HL-60 (cell line): ENCODE data around the gene SDSL.

Experiments
- DNase-seq, 2 experiments: peaks; one replicate each; pipeline ENCODE4 v3.0.0-alpha.2; 2010 to 2020; ENCODE audit warnings: low read depth in 1 of 2, low spot score in 1 of 2
- H3K27ac ChIP-seq: fragments of 250-450 bp; sonication (Bioruptor Pico); replicated peaks from 2 replicates; pipeline ENCODE4 v1.5.1; 2020; ENCODE audit warnings: mild to moderate bottlenecking, moderate library complexity
- H3K27me3 ChIP-seq: fragments of 250-450 bp; sonication (Bioruptor Pico); 2 replicates; pipeline ENCODE4 v1.5.1; 2021; ENCODE audit warnings: mild to moderate bottlenecking, moderate library complexity; ENCODE audit not compliant: insufficient read depth, poor library complexity, severe bottlenecking
- H3K4me3 ChIP-seq: replicated peaks from 2 replicates; pipeline ENCODE4 v1.5.1; 2011; ENCODE audit warnings: mild to moderate bottlenecking, control low read depth, low read length; ENCODE audit not compliant: insufficient read depth
- GABPA ChIP-seq: IDR thresholded peaks from 2 replicates; pipeline ENCODE4 v1.6.1; 2012; ENCODE audit warnings: low read depth
- POLR2AphosphoS5 ChIP-seq: IDR thresholded peaks from 2 replicates; pipeline ENCODE4 v1.6.1; 2012; ENCODE audit warnings: low read depth
- REST ChIP-seq: IDR thresholded peaks from 2 replicates; pipeline ENCODE4 v1.6.1; 2012; ENCODE audit warnings: low read depth; ENCODE audit not compliant: insufficient replicate concordance
- SPI1 ChIP-seq: IDR thresholded peaks from 2 replicates; pipeline ENCODE4 v1.6.1; 2012; ENCODE audit warnings: low read depth, mild to moderate bottlenecking, borderline replicate concordance
- TF ChIP-seq, protein P1 (sequence below): IDR thresholded peaks from one replicate; pipeline ENCODE4 v1.5.1; 2011; ENCODE audit warnings: low read length, control low read depth, inconsistent platforms; ENCODE audit not compliant: insufficient read depth

SDSL gene

DNA sequence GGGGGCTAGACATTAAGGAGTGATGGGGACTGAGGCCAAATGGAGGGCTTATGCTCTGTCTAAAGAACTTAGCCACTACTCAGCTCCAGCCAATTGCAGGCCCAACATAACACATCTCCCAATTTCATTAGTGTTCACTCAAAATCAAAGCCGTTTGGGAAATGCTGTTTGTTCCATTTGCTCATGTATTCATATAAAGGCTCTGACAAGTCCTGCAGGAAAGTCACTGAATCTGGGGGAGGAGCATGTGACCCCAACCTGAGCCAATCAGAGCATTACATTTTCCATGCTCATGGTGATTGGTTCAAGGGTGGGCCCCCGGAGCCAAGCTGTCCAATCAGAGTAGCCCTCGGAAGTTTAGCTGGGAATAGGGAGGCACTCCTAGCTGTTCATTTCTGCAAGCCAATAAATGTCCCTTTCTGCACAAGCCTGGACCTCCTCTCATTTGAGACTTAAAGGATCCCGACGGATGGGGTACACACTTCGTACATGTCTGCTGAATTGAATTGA lies 20.9 kb downstream of the SDSL start:
- no peak for DNase-seq
- TF ChIP-seq, protein P1, sequence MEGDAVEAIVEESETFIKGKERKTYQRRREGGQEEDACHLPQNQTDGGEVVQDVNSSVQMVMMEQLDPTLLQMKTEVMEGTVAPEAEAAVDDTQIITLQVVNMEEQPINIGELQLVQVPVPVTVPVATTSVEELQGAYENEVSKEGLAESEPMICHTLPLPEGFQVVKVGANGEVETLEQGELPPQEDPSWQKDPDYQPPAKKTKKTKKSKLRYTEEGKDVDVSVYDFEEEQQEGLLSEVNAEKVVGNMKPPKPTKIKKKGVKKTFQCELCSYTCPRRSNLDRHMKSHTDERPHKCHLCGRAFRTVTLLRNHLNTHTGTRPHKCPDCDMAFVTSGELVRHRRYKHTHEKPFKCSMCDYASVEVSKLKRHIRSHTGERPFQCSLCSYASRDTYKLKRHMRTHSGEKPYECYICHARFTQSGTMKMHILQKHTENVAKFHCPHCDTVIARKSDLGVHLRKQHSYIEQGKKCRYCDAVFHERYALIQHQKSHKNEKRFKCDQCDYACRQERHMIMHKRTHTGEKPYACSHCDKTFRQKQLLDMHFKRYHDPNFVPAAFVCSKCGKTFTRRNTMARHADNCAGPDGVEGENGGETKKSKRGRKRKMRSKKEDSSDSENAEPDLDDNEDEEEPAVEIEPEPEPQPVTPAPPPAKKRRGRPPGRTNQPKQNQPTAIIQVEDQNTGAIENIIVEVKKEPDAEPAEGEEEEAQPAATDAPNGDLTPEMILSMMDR, result no peak
- no peak for TF ChIP-seq REST
- TF ChIP-seq POLR2AphosphoS5, result no peak
- no peak for TF ChIP-seq SPI1
- no peak for TF ChIP-seq GABPA
- Histone ChIP-seq H3K27me3 (no peaks in the 10 kb centered on the region), H3K27ac (no peak overlapping the region), H3K4me3 (no peak overlapping the region)

GRCh38 chr12:113445544-113446171 lies 23.5 kb downstream of the SDSL start:
- Histone ChIP-seq H3K27me3 (no peaks in the 10 kb centered on the region), H3K4me3 (no peak overlapping the region), H3K27ac (peak overlapping the region; percentile 19; the same call in 1 of the 2 replicates)
- peak; percentile 46; the same call in 1 of the 2 replicates for TF ChIP-seq SPI1
- TF ChIP-seq POLR2AphosphoS5, result no peak
- DNase-seq, result peak; percentile 69 to 76

DNA sequence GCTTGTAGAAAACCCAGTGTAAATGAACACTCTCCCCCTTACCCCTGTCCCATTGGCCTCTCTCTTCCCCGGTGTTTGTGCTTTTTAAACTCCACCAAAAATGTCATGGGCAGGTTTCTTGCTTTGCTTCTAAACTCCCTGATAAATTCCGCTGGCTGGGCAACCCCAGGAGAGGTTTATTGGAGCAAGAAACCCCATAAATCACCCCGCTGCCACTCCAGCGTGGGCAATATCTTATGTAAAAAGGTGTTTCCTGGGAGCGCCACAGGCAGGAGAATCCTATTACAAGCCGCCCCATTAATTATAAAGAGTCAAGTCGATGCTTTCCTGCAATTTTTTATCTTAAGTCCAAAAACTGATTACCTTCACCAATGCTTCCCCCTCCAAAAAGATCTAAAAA lies 26.7 kb downstream of the SDSL start:
- no peak for TF ChIP-seq GABPA
- no peak for TF ChIP-seq REST
- TF ChIP-seq SPI1, result no peak
- TF ChIP-seq, protein P1, result no peak
- TF ChIP-seq POLR2AphosphoS5, result no peak
- Histone ChIP-seq H3K27me3 (no peaks in the 10 kb centered on the region), H3K27ac (no peak overlapping the region), H3K4me3 (no peak overlapping the region)
- DNase-seq, result no peak

DNA sequence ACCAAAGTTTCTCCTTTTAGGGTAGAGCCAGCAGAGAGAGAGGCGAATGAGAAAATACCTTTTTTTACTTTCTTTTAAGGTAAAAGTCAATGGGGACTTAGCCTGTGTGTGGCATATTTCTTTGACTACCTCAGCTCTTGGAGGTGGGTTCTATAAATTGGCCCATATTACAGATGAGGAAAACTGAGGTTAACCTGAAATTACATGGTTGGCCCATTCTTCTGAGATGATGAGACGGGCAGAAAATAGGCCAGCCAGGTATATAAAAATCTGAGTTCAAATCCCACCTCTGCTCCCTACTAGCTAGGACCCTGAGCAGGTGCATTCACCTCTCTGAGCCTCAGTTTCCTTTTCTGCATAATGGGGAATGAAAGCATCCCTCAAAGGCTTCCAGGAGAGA lies 27.1 kb downstream of the SDSL start:
- no peak for DNase-seq
- no peak for TF ChIP-seq GABPA
- TF ChIP-seq REST, result no peak
- TF ChIP-seq SPI1, result no peak
- TF ChIP-seq, protein P1, result no peak
- TF ChIP-seq POLR2AphosphoS5, result no peak
- Histone ChIP-seq H3K27me3 (no peaks in the 10 kb centered on the region), H3K4me3 (no peak overlapping the region), H3K27ac (no peak overlapping the region)
